HepG2 (cell line): Measurements from ENCODE around the gene ZNF628. TPM values are rescaled to one million over a fixed set of nuclear protein-coding genes. Genes with fewer than 3 reads are reported as not detected.

Experiments
- ATAC-seq: fragments of 200-7000 bp; cut with Tn5 transposase; 3 replicates; pipeline ENCODE4 v1.9.1; 2020; ENCODE audit warnings: mild to moderate bottlenecking, moderate library complexity
- BruUV-seq: library from RNA; stranded (reverse); fragments of 400-500 nt; replicated peaks from 2 replicates; lab custom pipeline; 2021; lab: Mats Ljungman, UMichigan
- CTCF ChIA-PET: fragments of 300-600 bp; formaldehyde crosslinking; extraction: SDS; loops from one replicate; lab custom pipeline; 2021; ENCODE audit warnings: low total read pairs, inconsistent platforms, low intra/inter-chr PET ratio; lab: Yijun Ruan, JAX
- POLR2A ChIA-PET: fragments of 350-600 bp; sonication (Branson Sonifier 250); formaldehyde crosslinking; loops from one replicate; lab custom pipeline; 2020; ENCODE audit warnings: antibody characterized with exemption, inconsistent platforms; lab: Yijun Ruan, JAX
- DNase-seq: peaks from one replicate; pipeline ENCODE4 v3.0.0-alpha.2; 2015; ENCODE audit warnings: low spot score
- FAIRE-seq: peaks from 3 replicates; lab custom pipeline; 2011; peaks lifted over from hg19 to GRCh38; lab: Jason Lieb, UNC
- H2AFZ ChIP-seq: one replicate; pipeline ENCODE4 v1.6.1; 2011; ENCODE audit warnings: low read length, inconsistent platforms
- H3K27ac ChIP-seq: fragments of 300-600 bp; 3 replicates; pipeline ENCODE4 v1.8.0; 2011; ENCODE audit warnings: mixed run types, mild to moderate bottlenecking, mixed read lengths, low read length, inconsistent platforms; ENCODE audit not compliant: insufficient read depth; ENCODE audit errors: extremely low read length
- H3K27me3 ChIP-seq, 2 experiments: fragments of 200-600 bp in 1 of 2; 2 replicates in 1 of 2; 3 replicates in 1 of 2; pipeline versions ENCODE4 v1.6.0 to v1.8.0; 2011; ENCODE audit warnings: low read length in 2 of 2, mild to moderate bottlenecking in 2 of 2, moderate library complexity in 2 of 2, inconsistent platforms in 1 of 2; ENCODE audit not compliant: insufficient read depth in 2 of 2, control insufficient read depth in 1 of 2
- H3K36me3 ChIP-seq, 2 experiments: fragments of 200-600 bp in 1 of 2; replicated peaks in 1 of 2; 2 replicates in 1 of 2; 3 replicates in 1 of 2; pipeline versions ENCODE4 v1.5.1 to v1.8.0; 2011; ENCODE audit warnings: low read length in 2 of 2, inconsistent platforms in 1 of 2; ENCODE audit not compliant: insufficient read depth in 2 of 2, control insufficient read depth in 1 of 2
- H3K4me1 ChIP-seq: 2 replicates; pipeline ENCODE4 v1.5.1; 2012; ENCODE audit warnings: low read length, inconsistent platforms; ENCODE audit not compliant: insufficient read depth
- H3K4me2 ChIP-seq: 2 replicates; pipeline ENCODE4 v1.6.0; 2011; ENCODE audit warnings: low read depth, low read length, inconsistent platforms
- H3K4me3 ChIP-seq, 3 experiments: fragments of 200-600 bp in 1 of 3; sonication (generic), shearing (Covaris generic) in 1 of 3; replicated peaks in 1 of 3; 2 replicates each; pipeline ENCODE4 v1.5.1; 2011 to 2016; ENCODE audit warnings: low read length in 3 of 3, inconsistent platforms in 2 of 3, low read depth in 2 of 3, mild to moderate bottlenecking in 2 of 3, control low read depth in 1 of 3, mixed read lengths in 1 of 3; ENCODE audit not compliant: insufficient read depth in 1 of 3
- H3K79me2 ChIP-seq: one replicate; pipeline ENCODE4 v1.6.1; 2011; ENCODE audit warnings: low read length, inconsistent platforms; ENCODE audit not compliant: insufficient read depth
- H3K9ac ChIP-seq: 2 replicates; pipeline ENCODE4 v1.6.0; 2011; ENCODE audit warnings: mild to moderate bottlenecking, low read depth, low read length, inconsistent platforms; ENCODE audit not compliant: insufficient read depth
- H3K9me3 ChIP-seq: 2 replicates; pipeline ENCODE4 v1.5.1; 2012; ENCODE audit warnings: mild to moderate bottlenecking, low read length
- H4K20me1 ChIP-seq: 2 replicates; pipeline ENCODE4 v1.6.0; 2011; ENCODE audit warnings: inconsistent platforms, mild to moderate bottlenecking, low read length, moderate library complexity; ENCODE audit not compliant: insufficient read depth
- AGO2 ChIP-seq: fragments of 200-400 bp; formaldehyde crosslinking; optimal IDR thresholded peaks from 2 replicates; pipeline ENCODE3; 2017; ENCODE audit warnings: mild to moderate bottlenecking, low read depth, low read length, moderate library complexity
- CCDC6 ChIP-seq: sonication (generic); formaldehyde crosslinking; IDR thresholded peaks from 2 replicates; pipeline ENCODE4 v1.8.1; 2022; ENCODE audit warnings: mild to moderate bottlenecking, missing genetic modification reagents, moderate library complexity
- ZSCAN30 ChIP-seq: sonication (generic); formaldehyde crosslinking; IDR thresholded peaks from 2 replicates; pipeline ENCODE4 v1.5.0; 2020; ENCODE audit warnings: mild to moderate bottlenecking, missing genetic modification reagents
- WGBS: methylation state at CpG from one replicate; pipeline ENCODE4 v1.1.6; 2017; ENCODE audit warnings: low lambda C conversion rate; 5-methylcytosine and 5-hydroxymethylcytosine counted together
- in situ Hi-C: cut with HindIII; loops from 2 replicates; pipeline ENCODE4 v1.10.0; 2017; ENCODE audit warnings: low pct_unique_long_range_greater_than_20kb; ENCODE audit not compliant: extremely low pct_ligation_motif_present
- intact Hi-C: fragments of 100-400 bp; cut with micrococcal nuclease; formaldehyde crosslinking; loops from one replicate; pipeline ENCODE4 v1.10.0; 2022; ENCODE audit not compliant: unreplicated experiment
- polyA plus RNA-seq, 8 experiments: library from polyadenylated mRNA; depleted of rRNA in 3 of 8; stranded (reverse) in 7 of 8; unstranded in 1 of 8; fragments of >200 nt; fragmentation: Illumina TruSeq in 4 of 8; extraction: Trizol in 4 of 8; gene quantifications; 2 replicates each; pipeline versions ENCODE4 v1.2.1 to v1.2.3, GENCODE V29; 2011 to 2016; ENCODE audit warnings: low read depth in 4 of 8, missing spikeins in 1 of 8, mixed read lengths in 1 of 8; ENCODE audit not compliant: insufficient read depth in 1 of 8
- total RNA-seq, 5 experiments: library from RNA; depleted of rRNA; stranded (reverse); fragments of >200 nt; fragmentation: Illumina TruSeq; extraction: Trizol; gene quantifications; 2 replicates each; pipeline ENCODE4 v1.2.3, GENCODE V29; 2016; ENCODE audit warnings: low read depth in 1 of 5
- TF ChIP-seq, protein P1 (sequence below): sonication (generic); formaldehyde crosslinking; IDR thresholded peaks from 2 replicates; pipeline ENCODE4 v1.4.0; 2020; ENCODE audit warnings: missing genetic modification reagents
- TF ChIP-seq, protein P2 (sequence below): sonication (generic); formaldehyde crosslinking; IDR thresholded peaks from 2 replicates; pipeline ENCODE4 v1.4.0; 2020; ENCODE audit warnings: missing genetic modification reagents

ZNF628 gene
- total and polyA plus RNA-seq, 2 of the 13 experiments (the other 11 are each of a cell fraction or from before 2014, with no cell fraction given): 0.54 to 1.2 TPM

DNA sequence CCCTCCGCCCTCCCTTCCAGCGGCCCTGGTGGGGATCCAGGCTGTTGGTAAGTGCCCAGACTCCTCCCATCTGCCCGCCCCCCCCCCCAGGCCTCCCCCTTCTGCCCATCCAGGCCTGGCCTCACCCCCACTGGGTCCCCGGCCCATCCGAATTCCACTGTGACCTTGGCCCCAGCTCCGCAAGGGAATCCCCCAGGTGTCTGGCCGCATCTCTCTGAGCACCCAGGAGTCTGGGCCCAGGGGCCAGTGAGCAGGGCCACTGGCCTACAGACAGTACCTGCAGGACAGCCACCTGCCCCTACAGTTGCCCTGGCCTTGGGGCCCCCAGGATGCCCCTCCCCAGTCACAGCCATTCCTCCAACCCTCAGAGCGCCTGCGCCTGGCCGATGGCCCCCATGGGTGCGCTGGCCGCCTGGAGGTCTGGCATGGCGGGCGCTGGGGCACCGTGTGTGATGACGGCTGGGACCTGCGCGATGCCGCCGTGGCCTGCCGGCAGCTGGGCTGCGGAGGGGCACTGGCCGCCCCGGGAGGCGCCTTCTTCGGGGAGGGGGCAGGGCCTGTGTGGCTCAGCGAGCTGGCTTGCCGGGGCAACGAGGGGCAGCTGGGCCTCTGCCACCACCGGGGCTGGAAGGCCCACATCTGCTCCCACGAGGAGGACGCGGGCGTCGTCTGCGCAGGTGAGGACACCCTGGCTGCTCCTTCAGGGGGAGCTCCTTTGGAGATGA is 12.7 kb downstream of the ZNF628 start:
- no peak for FAIRE-seq
- Histone ChIP-seq H3K79me2 (no peaks in the 10 kb centered on the region), H3K9me3 (no peaks in the 10 kb centered on the region), H3K4me2 (no peak overlapping the region), H3K27me3 (peaks cover 14 to 45% of the 10 kb centered on the region in 2 experiments), H3K4me3 (no peak overlapping the region), H3K4me1 (peaks cover 33% of the 10 kb centered on the region), H4K20me1 (no peaks in the 10 kb centered on the region), H3K9ac (no peak overlapping the region), H3K36me3 (no peaks in the 10 kb centered on the region), H3K27ac (no peak overlapping the region), H2AFZ (no peak overlapping the region)
- no TSS peak for BruUV-seq
- 76% methylated on average over 5 of the region's 36 CpGs for WGBS
- POLR2A ChIA-PET: no interaction called here
- in situ Hi-C loops (no loop called here), intact Hi-C loops (no loop called here)
- no peak for DNase-seq
- TF ChIP-seq, protein P1, sequence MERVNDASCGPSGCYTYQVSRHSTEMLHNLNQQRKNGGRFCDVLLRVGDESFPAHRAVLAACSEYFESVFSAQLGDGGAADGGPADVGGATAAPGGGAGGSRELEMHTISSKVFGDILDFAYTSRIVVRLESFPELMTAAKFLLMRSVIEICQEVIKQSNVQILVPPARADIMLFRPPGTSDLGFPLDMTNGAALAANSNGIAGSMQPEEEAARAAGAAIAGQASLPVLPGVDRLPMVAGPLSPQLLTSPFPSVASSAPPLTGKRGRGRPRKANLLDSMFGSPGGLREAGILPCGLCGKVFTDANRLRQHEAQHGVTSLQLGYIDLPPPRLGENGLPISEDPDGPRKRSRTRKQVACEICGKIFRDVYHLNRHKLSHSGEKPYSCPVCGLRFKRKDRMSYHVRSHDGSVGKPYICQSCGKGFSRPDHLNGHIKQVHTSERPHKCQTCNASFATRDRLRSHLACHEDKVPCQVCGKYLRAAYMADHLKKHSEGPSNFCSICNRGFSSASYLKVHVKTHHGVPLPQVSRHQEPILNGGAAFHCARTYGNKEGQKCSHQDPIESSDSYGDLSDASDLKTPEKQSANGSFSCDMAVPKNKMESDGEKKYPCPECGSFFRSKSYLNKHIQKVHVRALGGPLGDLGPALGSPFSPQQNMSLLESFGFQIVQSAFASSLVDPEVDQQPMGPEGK: peak; percentile 14; the same call in 1 of the 2 replicates
- TF ChIP-seq AGO2 (peak; percentile 20), CCDC6 (no peak), ZSCAN30 (CRISPR knock-in tag) (no peak)
- TF ChIP-seq, protein P2, sequence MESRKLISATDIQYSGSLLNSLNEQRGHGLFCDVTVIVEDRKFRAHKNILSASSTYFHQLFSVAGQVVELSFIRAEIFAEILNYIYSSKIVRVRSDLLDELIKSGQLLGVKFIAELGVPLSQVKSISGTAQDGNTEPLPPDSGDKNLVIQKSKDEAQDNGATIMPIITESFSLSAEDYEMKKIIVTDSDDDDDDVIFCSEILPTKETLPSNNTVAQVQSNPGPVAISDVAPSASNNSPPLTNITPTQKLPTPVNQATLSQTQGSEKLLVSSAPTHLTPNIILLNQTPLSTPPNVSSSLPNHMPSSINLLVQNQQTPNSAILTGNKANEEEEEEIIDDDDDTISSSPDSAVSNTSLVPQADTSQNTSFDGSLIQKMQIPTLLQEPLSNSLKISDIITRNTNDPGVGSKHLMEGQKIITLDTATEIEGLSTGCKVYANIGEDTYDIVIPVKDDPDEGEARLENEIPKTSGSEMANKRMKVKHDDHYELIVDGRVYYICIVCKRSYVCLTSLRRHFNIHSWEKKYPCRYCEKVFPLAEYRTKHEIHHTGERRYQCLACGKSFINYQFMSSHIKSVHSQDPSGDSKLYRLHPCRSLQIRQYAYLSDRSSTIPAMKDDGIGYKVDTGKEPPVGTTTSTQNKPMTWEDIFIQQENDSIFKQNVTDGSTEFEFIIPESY (CRISPR knock-in tag): 0 out of 2 replicates have a peak, but pooled peaks have one; percentile 51
- no peak for ATAC-seq
- CTCF ChIA-PET: no interaction called here
